Thoracic aorta (tissue), 2 donors: ENCODE data around the gene TRIM22. TPM values are rescaled to one million over a fixed set of nuclear protein-coding genes. Genes with fewer than 3 reads are reported as not detected.
"Not testable (repeated sequence)": the region's sequence is repeated elsewhere in the genome, so short reads cannot be mapped to it uniquely, and the experiment has no call there.

Experiments
- ATAC-seq: fragments of 150-250 bp; one replicate; pipeline ENCODE4 v1.8.0; 2017; ENCODE audit warnings: low read depth; ENCODE audit not compliant: insufficient number of reproducible peaks, low FRiP score
- DNase-seq: peaks from one replicate; pipeline ENCODE4 v3.0.0-alpha.2; 2020; ENCODE audit warnings: low spot score
- H3K27ac ChIP-seq, 2 donors: fragments of 200-600 bp; sonication (generic); 1 replicate in 1 of 2; 2 replicates in 1 of 2; pipeline ENCODE4 v1.5.1; 2016; ENCODE audit warnings: mild to moderate bottlenecking in 2 of 2, moderate library complexity in 2 of 2
- H3K27me3 ChIP-seq: fragments of 200-600 bp; sonication (generic); replicated peaks from 2 replicates; pipeline ENCODE4 v1.6.0; 2016; ENCODE audit warnings: mild to moderate bottlenecking; ENCODE audit not compliant: insufficient read depth
- H3K36me3 ChIP-seq: fragments of 200-600 bp; sonication (generic); one replicate; pipeline ENCODE4 v1.5.1; 2016
- H3K4me1 ChIP-seq, 2 donors: fragments of 200-600 bp; sonication (generic); 1 replicate in 1 of 2; 2 replicates in 1 of 2; pipeline versions ENCODE4 v1.5.1 to v1.6.0; 2016; ENCODE audit warnings: low read depth in 2 of 2, mild to moderate bottlenecking in 1 of 2; ENCODE audit not compliant: control insufficient read depth in 1 of 2
- H3K4me3 ChIP-seq: fragments of 200-600 bp; sonication (generic); 2 replicates; pipeline ENCODE4 v1.5.1; 2016; ENCODE audit warnings: mild to moderate bottlenecking
- H3K9me3 ChIP-seq: fragments of 200-600 bp; sonication (generic); 2 replicates; pipeline ENCODE4 v1.5.1; 2016
- CTCF ChIP-seq: fragments of 200-600 bp; sonication (generic); IDR thresholded peaks from one replicate; pipeline ENCODE4 v1.5.1; 2019; ENCODE audit warnings: antibody characterized with exemption
- total RNA-seq, 2 donors: library from RNA; depleted of rRNA; stranded (reverse); fragments of >200 nt; gene quantifications; one replicate each; pipeline versions ENCODE4 v1.1.0 to v1.2.3, GENCODE V29; 2016

The TRIM22 gene
- total RNA-seq, 2 donors from 2014 or later, result 119 to 129 TPM

- Histone ChIP-seq H3K27me3 (no peaks in the 10 kb centered on the region), H3K9me3 (no peaks in the 10 kb centered on the region), H3K4me1 (peaks cover 10 to 31% of the 10 kb centered on the region in 2 donors), H3K27ac (peak within 1 kb of the TSS; percentile 81 to 89), H3K4me3 (peak within 1 kb of the TSS; percentile 78), H3K36me3 (no peaks in the 10 kb centered on the region)
- peak; percentile 49 for TF ChIP-seq CTCF
- ATAC-seq (peak; percentile 93), DNase-seq (peak; percentile 80)
These were observed 4.8 kb upstream of the TRIM22 start, which contains the start of gene TRIM5 for GRCh38 chr11:5684646-5685362. Gene TRIM5 (minus strand): TSS chr11:5685074. CDS start chr11:5680177, 4,897 bp downstream.

GRCh38 chr11:5686426-5686825 lies 3.2 kb upstream of the TRIM22 start:
- TF ChIP-seq CTCF, result no peak
- Histone ChIP-seq H3K27me3 (no peaks in the 10 kb centered on the region), H3K4me3 (no peak overlapping the region), H3K36me3 (no peaks in the 10 kb centered on the region), H3K27ac (no peak overlapping the region), H3K9me3 (no peaks in the 10 kb centered on the region), H3K4me1 (peaks cover 10 to 33% of the 10 kb centered on the region in 2 donors)
- DNase-seq (no peak), ATAC-seq (no peak)

- TF ChIP-seq CTCF, result no peak
- no peaks in the 10 kb centered on the region for H3K9me3 ChIP-seq
- H3K4me3 ChIP-seq, result no peak overlapping the region
- no peaks in the 10 kb centered on the region for H3K27me3 ChIP-seq
- peak overlapping the region; percentile 82 to 87 for H3K27ac ChIP-seq
- peaks cover 13 to 30% of the 10 kb centered on the region in 2 donors for H3K4me1 ChIP-seq
- no peak for ATAC-seq
- no peaks in the 10 kb centered on the region for H3K36me3 ChIP-seq
- DNase-seq, result no peak
These were observed 1.1 kb upstream of the TRIM22 start for GRCh38 chr11:5688482-5688881.

- Histone ChIP-seq H3K4me3 (peak overlapping the region; percentile 75), H3K4me1 (peaks cover 12 to 31% of the 10 kb centered on the region in 2 donors)
- DNase-seq, result no peak
These were observed 626 bp downstream of the TRIM22 start for GRCh38 chr11:5690216-5690615.

GRCh38 chr11:5690736-5691135 lies 1.1 kb downstream of the TRIM22 start:
- Histone ChIP-seq H3K27me3 (no peaks in the 10 kb centered on the region), H3K27ac (peak overlapping the region; percentile 82 to 87), H3K36me3 (no peaks in the 10 kb centered on the region), H3K9me3 (no peaks in the 10 kb centered on the region), H3K4me1 (peaks cover 11 to 29% of the 10 kb centered on the region in 2 donors), H3K4me3 (peak overlapping the region; percentile 75)
- ATAC-seq, result no peak
- TF ChIP-seq CTCF, result no peak
- no peak for DNase-seq

More at GRCh38 chr11:5690216-5690615, 626 bp downstream of the TRIM22 start:
- TF ChIP-seq CTCF, result no peak
- Histone ChIP-seq H3K9me3 (no peaks in the 10 kb centered on the region), H3K36me3 (no peaks in the 10 kb centered on the region), H3K27me3 (no peaks in the 10 kb centered on the region), H3K27ac (peak overlapping the region; percentile 82 to 87)
- no peak for ATAC-seq

- peak overlapping the region; percentile 82 to 87 for H3K27ac ChIP-seq
- not testable (repeated sequence) for H3K27me3 ChIP-seq, ATAC-seq, H3K9me3 ChIP-seq, H3K36me3 ChIP-seq, DNase-seq
- H3K4me1 ChIP-seq, result peaks cover 11 to 29% of the 10 kb centered on the region in 2 donors
- H3K4me3 ChIP-seq, result peak overlapping the region; percentile 75
These were observed 1.8 kb downstream of the TRIM22 start for GRCh38 chr11:5691238-5691963.
